Measurements from ENCODE around the gene RELA.
A peak's percentile ranks its signal among the peaks of the same experiment; 100 is the strongest.

The RELA gene

DNA sequence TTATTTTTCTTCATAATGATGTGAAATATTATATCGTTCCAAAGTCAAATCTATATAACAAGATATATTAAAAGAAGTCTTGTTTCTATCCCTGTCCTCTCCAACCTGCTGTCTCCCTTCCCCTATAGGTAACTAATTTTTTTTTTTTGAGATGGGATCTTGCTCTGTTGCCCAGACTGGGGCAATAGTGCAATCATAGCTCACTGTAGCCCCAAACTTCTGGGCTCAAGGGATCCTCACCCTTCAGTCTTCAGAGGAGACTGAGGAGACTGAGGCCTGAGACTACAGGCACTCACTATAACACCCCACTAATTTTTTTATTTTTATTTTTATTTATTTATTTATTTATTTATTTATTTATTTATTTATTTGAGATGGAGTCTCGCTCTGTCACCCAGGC is 10.3 kb upstream of the RELA start:
- H3K36me3 ChIP-seq (ENCODE audit: control insufficient read depth in 1 of 2, insufficient read depth in 2 of 2, low read depth in 1 of 2, low read length in 2 of 2), result no peaks in the 10 kb centered on the region
- H3K27ac ChIP-seq (ENCODE audit: low read length, poor library complexity, severe bottlenecking), result no peak overlapping the region
- H2BK15ac ChIP-seq (ENCODE audit: low read depth, poor library complexity, severe bottlenecking), result no peak overlapping the region
- no peak overlapping the region for H3K4ac ChIP-seq (ENCODE audit: low read depth in 1 of 2, low read length in 2 of 2)
- H3K4me1 ChIP-seq (ENCODE audit: control insufficient read depth, insufficient read depth, low read depth, low read length), result no peaks in the 10 kb centered on the region
- no peak overlapping the region for H2BK5ac ChIP-seq (ENCODE audit: low read depth, low read length, poor library complexity, severe bottlenecking)
- no peak overlapping the region for H3K18ac ChIP-seq (ENCODE audit: low read depth in 1 of 2, low read length in 2 of 2)
- no peak overlapping the region for H2BK120ac ChIP-seq (ENCODE audit: low read depth, low read length)
- no peak overlapping the region for H2AFZ ChIP-seq (ENCODE audit: low read depth, low read length)
- H3K9me3 ChIP-seq (ENCODE audit: control insufficient read depth, low read length), result no peaks in the 10 kb centered on the region
- H3K23ac ChIP-seq (ENCODE audit: low read length in 2 of 2), result no peak overlapping the region
- H3K4me3 ChIP-seq (ENCODE audit: insufficient read depth in 1 of 2, low read depth in 1 of 2, low read length in 2 of 2), result no peak overlapping the region
- H2AK5ac ChIP-seq (ENCODE audit: low read length, severe bottlenecking), result no peak overlapping the region
- no peak overlapping the region for H4K8ac ChIP-seq (ENCODE audit: low read length)
- no peaks in the 10 kb centered on the region for H3K79me1 ChIP-seq (replicated peaks; ENCODE audit: low read length, poor library complexity, severe bottlenecking)
- no CpG with 5 or more reads among the region's 2 CpGs for WGBS
- H3K27me3 ChIP-seq (ENCODE audit: control insufficient read depth in 1 of 2, insufficient read depth in 1 of 2, low read length in 2 of 2), result no peaks in the 10 kb centered on the region
- no peak overlapping the region for H3K9ac ChIP-seq (ENCODE audit: low read length)
- no peak overlapping the region for H2BK12ac ChIP-seq (ENCODE audit: low read length in 2 of 2)
- no peak for DNase-seq
- no peak overlapping the region for H3K14ac ChIP-seq (ENCODE audit: low read length in 2 of 2)
- no peak overlapping the region for H4K91ac ChIP-seq (ENCODE audit: low read length)
- H3K4me2 ChIP-seq (ENCODE audit: low read length, poor library complexity, severe bottlenecking), result no peak overlapping the region

DNA sequence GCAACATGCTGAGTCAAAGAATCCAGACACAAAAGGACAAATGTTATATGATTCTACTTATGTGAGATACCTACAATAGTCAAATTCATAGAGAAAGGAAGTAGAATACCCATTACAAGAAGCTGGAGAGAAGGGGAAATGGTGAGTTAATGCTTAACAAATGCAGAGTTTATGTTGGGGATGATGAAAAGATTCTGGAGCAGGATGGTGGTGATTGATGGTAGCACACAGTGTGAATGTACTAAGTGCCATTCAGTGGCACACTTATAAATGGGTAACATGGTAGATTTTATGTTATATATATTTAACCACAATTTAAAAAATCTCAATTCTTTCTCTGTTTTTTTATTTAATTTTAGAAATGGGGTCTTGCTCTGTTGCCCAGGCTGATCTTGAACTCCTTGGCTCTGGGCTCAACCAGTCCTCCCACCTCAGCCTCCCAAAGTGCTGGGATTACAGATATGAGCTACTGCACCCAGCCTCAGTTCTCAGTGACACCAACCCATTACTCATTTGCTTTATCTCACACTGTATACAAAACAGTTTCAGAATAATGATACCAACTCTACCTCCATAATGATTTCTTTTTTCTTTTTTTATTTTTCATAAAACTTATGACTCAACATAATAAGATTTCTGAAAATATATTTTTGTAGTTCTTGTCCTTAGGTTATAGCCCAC is 9.6 kb upstream of the RELA start:
- Histone ChIP-seq H2AK5ac (ENCODE audit: low read length, severe bottlenecking) (no peak overlapping the region), H3K4me1 (ENCODE audit: control insufficient read depth, insufficient read depth, low read depth, low read length) (no peaks in the 10 kb centered on the region), H3K23ac (ENCODE audit: low read length in 2 of 2) (no peak overlapping the region), H3K9ac (ENCODE audit: low read length) (no peak overlapping the region), H3K36me3 (ENCODE audit: control insufficient read depth in 1 of 2, insufficient read depth in 2 of 2, low read depth in 1 of 2, low read length in 2 of 2) (no peaks in the 10 kb centered on the region), H2BK12ac (ENCODE audit: low read length in 2 of 2) (no peak overlapping the region), H3K79me1 (replicated peaks; ENCODE audit: low read length, poor library complexity, severe bottlenecking) (no peaks in the 10 kb centered on the region), H2AFZ (ENCODE audit: low read depth, low read length) (no peak overlapping the region), H3K18ac (ENCODE audit: low read depth in 1 of 2, low read length in 2 of 2) (no peak overlapping the region), H3K4ac (ENCODE audit: low read depth in 1 of 2, low read length in 2 of 2) (no peak overlapping the region), H4K8ac (ENCODE audit: low read length) (no peak overlapping the region), H3K4me2 (ENCODE audit: low read length, poor library complexity, severe bottlenecking) (no peak overlapping the region), H3K9me3 (ENCODE audit: control insufficient read depth, low read length) (no peaks in the 10 kb centered on the region), H3K27me3 (ENCODE audit: control insufficient read depth in 1 of 2, insufficient read depth in 1 of 2, low read length in 2 of 2) (no peaks in the 10 kb centered on the region), H4K91ac (ENCODE audit: low read length) (no peak overlapping the region), H2BK5ac (ENCODE audit: low read depth, low read length, poor library complexity, severe bottlenecking) (no peak overlapping the region), H3K27ac (ENCODE audit: low read length, poor library complexity, severe bottlenecking) (no peak overlapping the region), H2BK15ac (ENCODE audit: low read depth, poor library complexity, severe bottlenecking) (no peak overlapping the region), H3K14ac (ENCODE audit: low read length in 2 of 2) (no peak overlapping the region), H2BK120ac (ENCODE audit: low read depth, low read length) (no peak overlapping the region), H3K4me3 (ENCODE audit: insufficient read depth in 1 of 2, low read depth in 1 of 2, low read length in 2 of 2) (no peak overlapping the region)
- DNase-seq, result no peak

DNA sequence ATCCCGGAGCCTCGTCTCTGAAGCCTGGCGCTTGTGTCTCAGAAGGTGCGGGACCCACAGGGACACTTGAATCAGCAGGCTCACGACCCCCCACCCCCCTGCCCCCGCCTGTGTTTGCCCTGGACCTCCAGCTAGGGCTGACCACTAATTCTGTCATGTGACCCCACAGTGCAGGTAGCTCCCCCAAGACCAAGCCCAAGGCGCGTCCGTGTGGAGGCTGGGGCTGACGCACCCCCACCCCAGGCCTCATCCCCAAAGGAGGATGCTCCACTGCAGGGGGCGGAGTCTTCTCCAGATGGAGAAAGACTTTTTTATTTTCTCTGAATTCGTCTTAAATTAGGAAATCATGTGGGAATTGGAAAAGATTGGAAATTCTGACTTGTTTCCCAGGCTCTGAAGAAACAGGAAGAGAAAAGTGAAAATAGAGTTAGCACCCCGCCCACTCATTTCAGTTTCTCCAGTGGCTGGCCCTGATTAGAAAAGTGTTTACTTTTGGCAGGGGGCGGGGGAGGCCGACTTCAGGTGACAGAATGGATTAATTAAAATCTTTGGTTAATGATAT is 1.0 kb upstream of the RELA start:
- Histone ChIP-seq H3K18ac (ENCODE audit: low read depth in 1 of 2, low read length in 2 of 2) (peak overlapping the region; percentile 89 to 96), H3K9ac (ENCODE audit: low read length) (peak overlapping the region; percentile 99), H3K27ac (ENCODE audit: low read length, poor library complexity, severe bottlenecking) (peak overlapping the region; percentile 95), H2BK120ac (ENCODE audit: low read depth, low read length) (no peak overlapping the region), H3K14ac (ENCODE audit: low read length in 2 of 2) (no peak overlapping the region), H2AFZ (ENCODE audit: low read depth, low read length) (no peak overlapping the region), H2BK5ac (ENCODE audit: low read depth, low read length, poor library complexity, severe bottlenecking) (no peak overlapping the region), H4K91ac (ENCODE audit: low read length) (peak overlapping the region; percentile 48), H3K4me1 (ENCODE audit: control insufficient read depth, insufficient read depth, low read depth, low read length) (peaks cover 12% of the 10 kb centered on the region), H3K23ac (ENCODE audit: low read length in 2 of 2) (peak overlapping the region in 1 of 2 experiments; percentile 2), H3K36me3 (ENCODE audit: control insufficient read depth in 1 of 2, insufficient read depth in 2 of 2, low read depth in 1 of 2, low read length in 2 of 2) (peaks cover 26 to 31% of the 10 kb centered on the region in 2 experiments), H3K4me3 (ENCODE audit: insufficient read depth in 1 of 2, low read depth in 1 of 2, low read length in 2 of 2) (peak overlapping the region; percentile 86 to 99), H3K4me2 (ENCODE audit: low read length, poor library complexity, severe bottlenecking) (peak overlapping the region; percentile 87), H3K79me1 (replicated peaks; ENCODE audit: low read length, poor library complexity, severe bottlenecking) (peaks cover 19% of the 10 kb centered on the region), H2AK5ac (ENCODE audit: low read length, severe bottlenecking) (peak overlapping the region; percentile 39), H2BK12ac (ENCODE audit: low read length in 2 of 2) (no peak overlapping the region), H2BK15ac (ENCODE audit: low read depth, poor library complexity, severe bottlenecking) (peak overlapping the region; percentile 67), H4K8ac (ENCODE audit: low read length) (peak overlapping the region; percentile 97), H3K27me3 (ENCODE audit: control insufficient read depth in 1 of 2, insufficient read depth in 1 of 2, low read length in 2 of 2) (no peaks in the 10 kb centered on the region), H3K9me3 (ENCODE audit: control insufficient read depth, low read length) (no peaks in the 10 kb centered on the region), H3K4ac (ENCODE audit: low read depth in 1 of 2, low read length in 2 of 2) (peak overlapping the region; percentile 93 to 94)
- WGBS, result 0% methylated on average over 12 of the region's 15 CpGs
- DNase-seq, result peak; percentile 87

DNA sequence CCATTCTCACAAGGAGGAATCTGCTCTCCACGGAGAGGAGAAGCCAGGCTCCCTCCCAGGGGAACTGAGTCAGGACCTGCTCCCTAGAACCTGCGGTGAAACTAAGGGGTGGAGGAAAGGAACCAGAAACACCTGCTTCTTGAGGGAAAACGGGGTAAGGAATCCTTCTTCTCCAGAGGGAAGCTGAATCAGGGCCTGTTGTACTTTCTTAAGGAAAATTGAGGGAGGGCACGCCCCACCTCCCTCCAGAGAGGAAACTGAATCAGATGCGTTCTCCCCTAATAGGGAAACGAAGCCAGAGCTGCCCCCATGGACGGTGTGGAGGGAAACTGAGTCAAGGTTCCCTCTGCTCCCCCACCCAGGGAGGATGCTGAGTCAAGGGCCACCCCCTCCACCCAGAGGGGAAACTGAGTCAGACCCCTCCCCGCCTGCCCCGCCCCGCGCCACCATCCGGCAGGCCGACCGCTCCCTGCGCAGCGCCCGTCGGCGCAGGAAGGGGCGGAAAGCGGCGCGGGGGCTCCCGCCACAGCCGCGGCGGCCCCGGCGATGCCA is 393 bp downstream of the RELA start:
- H2BK120ac ChIP-seq (ENCODE audit: low read depth, low read length), result peak overlapping the region; percentile 94
- peak overlapping the region; percentile 91 for H3K4me2 ChIP-seq (ENCODE audit: low read length, poor library complexity, severe bottlenecking)
- peak overlapping the region; percentile 52 to 53 for H3K4ac ChIP-seq (ENCODE audit: low read depth in 1 of 2, low read length in 2 of 2)
- H3K27me3 ChIP-seq (ENCODE audit: control insufficient read depth in 1 of 2, insufficient read depth in 1 of 2, low read length in 2 of 2), result no peaks in the 10 kb centered on the region
- peak overlapping the region; percentile 90 for H4K8ac ChIP-seq (ENCODE audit: low read length)
- peak overlapping the region; percentile 64 for H2AK5ac ChIP-seq (ENCODE audit: low read length, severe bottlenecking)
- H3K14ac ChIP-seq (ENCODE audit: low read length in 2 of 2), result peak overlapping the region in 1 of 2 experiments; percentile 73
- H3K9me3 ChIP-seq (ENCODE audit: control insufficient read depth, low read length), result no peaks in the 10 kb centered on the region
- peak overlapping the region; percentile 99 for H3K9ac ChIP-seq (ENCODE audit: low read length)
- peak; percentile 31 for DNase-seq
- peaks cover 12% of the 10 kb centered on the region for H3K4me1 ChIP-seq (ENCODE audit: control insufficient read depth, insufficient read depth, low read depth, low read length)
- H3K18ac ChIP-seq (ENCODE audit: low read depth in 1 of 2, low read length in 2 of 2), result peak overlapping the region; percentile 72 to 86
- peaks cover 30% of the 10 kb centered on the region for H3K79me1 ChIP-seq (replicated peaks; ENCODE audit: low read length, poor library complexity, severe bottlenecking)
- peak overlapping the region; percentile 84 for H2BK5ac ChIP-seq (ENCODE audit: low read depth, low read length, poor library complexity, severe bottlenecking)
- H3K36me3 ChIP-seq (ENCODE audit: control insufficient read depth in 1 of 2, insufficient read depth in 2 of 2, low read depth in 1 of 2, low read length in 2 of 2), result peaks cover 40 to 45% of the 10 kb centered on the region in 2 experiments
- peak overlapping the region; percentile 12 for H2BK15ac ChIP-seq (ENCODE audit: low read depth, poor library complexity, severe bottlenecking)
- no peak overlapping the region for H3K23ac ChIP-seq (ENCODE audit: low read length in 2 of 2)
- WGBS, result 4% methylated on average over 22 of the region's 29 CpGs
- H4K91ac ChIP-seq (ENCODE audit: low read length), result peak overlapping the region; percentile 97
- H2BK12ac ChIP-seq (ENCODE audit: low read length in 2 of 2), result peak overlapping the region in 1 of 2 experiments; percentile 10
- peak overlapping the region; percentile 86 to 99 for H3K4me3 ChIP-seq (ENCODE audit: insufficient read depth in 1 of 2, low read depth in 1 of 2, low read length in 2 of 2)
- peak overlapping the region; percentile 25 for H3K27ac ChIP-seq (ENCODE audit: low read length, poor library complexity, severe bottlenecking)
- H2AFZ ChIP-seq (ENCODE audit: low read depth, low read length), result peak overlapping the region; percentile 29
